Neutrophil (primary cell): ENCODE measurements around the gene AKNA.

Experiments used
- H3K27ac ChIP-seq: fragments of 200-600 bp; sonication (generic); 2 replicates; pipeline ENCODE4 v1.5.1; 2016; ENCODE audit warnings: mild to moderate bottlenecking, moderate library complexity
- H3K27me3 ChIP-seq: fragments of 200-600 bp; sonication (generic); 2 replicates; pipeline ENCODE4 v1.6.0; 2016; ENCODE audit warnings: mild to moderate bottlenecking
- H3K36me3 ChIP-seq: fragments of 200-600 bp; sonication (generic); 2 replicates; pipeline ENCODE4 v1.5.1; 2017
- H3K4me1 ChIP-seq, 2 experiments: fragments of 200-600 bp in 1 of 2; sonication (generic) in 1 of 2; 1 replicate in 1 of 2; 2 replicates in 1 of 2; pipeline versions ENCODE4 v1.5.1 to v1.6.1; 2013 to 2016; ENCODE audit warnings: low read depth in 1 of 2, low read length in 1 of 2, mild to moderate bottlenecking in 1 of 2, moderate library complexity in 1 of 2; ENCODE audit not compliant: control insufficient read depth in 1 of 2, insufficient read depth in 1 of 2
- H3K4me3 ChIP-seq, 2 experiments: fragments of 200-600 bp in 1 of 2; sonication (generic) in 1 of 2; 1 replicate in 1 of 2; 2 replicates in 1 of 2; pipeline ENCODE4 v1.5.1; 2013 to 2016; ENCODE audit warnings: low read depth in 1 of 2, low read length in 1 of 2, mild to moderate bottlenecking in 1 of 2, moderate library complexity in 1 of 2
- H3K9me3 ChIP-seq: fragments of 200-600 bp; sonication (generic); 2 replicates; pipeline ENCODE4 v1.5.1; 2016
- CTCF ChIP-seq: fragments of 200-600 bp; sonication (generic); IDR thresholded peaks from 2 replicates; pipeline ENCODE4 v1.5.1; 2016; ENCODE audit warnings: antibody characterized with exemption

The AKNA gene, protein sequence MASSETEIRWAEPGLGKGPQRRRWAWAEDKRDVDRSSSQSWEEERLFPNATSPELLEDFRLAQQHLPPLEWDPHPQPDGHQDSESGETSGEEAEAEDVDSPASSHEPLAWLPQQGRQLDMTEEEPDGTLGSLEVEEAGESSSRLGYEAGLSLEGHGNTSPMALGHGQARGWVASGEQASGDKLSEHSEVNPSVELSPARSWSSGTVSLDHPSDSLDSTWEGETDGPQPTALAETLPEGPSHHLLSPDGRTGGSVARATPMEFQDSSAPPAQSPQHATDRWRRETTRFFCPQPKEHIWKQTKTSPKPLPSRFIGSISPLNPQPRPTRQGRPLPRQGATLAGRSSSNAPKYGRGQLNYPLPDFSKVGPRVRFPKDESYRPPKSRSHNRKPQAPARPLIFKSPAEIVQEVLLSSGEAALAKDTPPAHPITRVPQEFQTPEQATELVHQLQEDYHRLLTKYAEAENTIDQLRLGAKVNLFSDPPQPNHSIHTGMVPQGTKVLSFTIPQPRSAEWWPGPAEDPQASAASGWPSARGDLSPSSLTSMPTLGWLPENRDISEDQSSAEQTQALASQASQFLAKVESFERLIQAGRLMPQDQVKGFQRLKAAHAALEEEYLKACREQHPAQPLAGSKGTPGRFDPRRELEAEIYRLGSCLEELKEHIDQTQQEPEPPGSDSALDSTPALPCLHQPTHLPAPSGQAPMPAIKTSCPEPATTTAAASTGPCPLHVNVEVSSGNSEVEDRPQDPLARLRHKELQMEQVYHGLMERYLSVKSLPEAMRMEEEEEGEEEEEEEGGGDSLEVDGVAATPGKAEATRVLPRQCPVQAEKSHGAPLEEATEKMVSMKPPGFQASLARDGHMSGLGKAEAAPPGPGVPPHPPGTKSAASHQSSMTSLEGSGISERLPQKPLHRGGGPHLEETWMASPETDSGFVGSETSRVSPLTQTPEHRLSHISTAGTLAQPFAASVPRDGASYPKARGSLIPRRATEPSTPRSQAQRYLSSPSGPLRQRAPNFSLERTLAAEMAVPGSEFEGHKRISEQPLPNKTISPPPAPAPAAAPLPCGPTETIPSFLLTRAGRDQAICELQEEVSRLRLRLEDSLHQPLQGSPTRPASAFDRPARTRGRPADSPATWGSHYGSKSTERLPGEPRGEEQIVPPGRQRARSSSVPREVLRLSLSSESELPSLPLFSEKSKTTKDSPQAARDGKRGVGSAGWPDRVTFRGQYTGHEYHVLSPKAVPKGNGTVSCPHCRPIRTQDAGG (N-terminal part only)

DNA sequence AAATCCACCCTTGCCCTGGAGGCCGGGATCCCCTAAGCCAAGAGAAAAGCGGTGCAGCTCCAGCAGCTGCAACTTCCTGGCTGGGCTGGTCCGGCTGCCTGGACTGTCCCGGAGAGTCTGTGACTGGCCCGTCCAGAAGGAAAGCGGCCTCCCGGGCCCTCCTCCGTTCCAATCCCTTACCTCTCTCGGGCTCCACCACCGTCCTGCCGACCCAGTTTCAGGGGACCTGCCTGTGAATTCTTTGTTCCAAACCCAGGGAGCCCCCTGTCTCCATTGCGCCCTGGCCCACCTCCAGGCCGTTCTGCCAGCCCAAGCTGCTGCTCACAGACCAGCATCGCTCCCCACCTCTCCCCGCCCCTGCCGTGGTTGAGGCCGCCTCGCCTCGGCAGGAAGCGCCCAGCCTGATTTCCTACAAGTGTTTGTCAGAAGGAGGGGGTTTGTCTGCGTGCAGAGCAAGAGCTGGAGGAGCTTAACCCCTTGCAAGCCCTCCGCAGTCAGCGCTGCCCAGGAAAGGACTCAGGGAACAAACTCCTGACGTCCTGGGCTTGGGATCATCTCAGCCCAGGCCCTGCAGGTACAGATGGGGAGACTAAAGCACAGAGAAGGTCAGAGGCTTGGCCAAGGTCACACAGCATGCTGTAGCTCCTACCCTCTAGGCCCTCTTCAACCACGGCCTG lies at the start of gene AKNA:
AKNA (minus strand) TSS at position 303 of the 677 bp plus-strand sequence. CDS start 6,649 bp downstream, outside the sequence.
- Histone ChIP-seq H3K36me3 (peaks cover 46% of the 10 kb centered on the region), H3K27ac (peak within 1 kb of the TSS; percentile 98), H3K9me3 (no peaks in the 10 kb centered on the region), H3K27me3 (no peaks in the 10 kb centered on the region), H3K4me1 (peaks cover 73 to 92% of the 10 kb centered on the region in 2 experiments), H3K4me3 (peak within 1 kb of the TSS; percentile 77 to 80)
- no peak for TF ChIP-seq CTCF

- no peak for TF ChIP-seq CTCF
- Histone ChIP-seq H3K9me3 (no peaks in the 10 kb centered on the region), H3K27ac (no peak overlapping the region), H3K4me3 (no peak overlapping the region), H3K27me3 (peaks cover 7% of the 10 kb centered on the region), H3K4me1 (no peaks in the 10 kb centered on the region), H3K36me3 (no peaks in the 10 kb centered on the region)
Observed at GRCh38 chr9:114437401-114437893, 49.7 kb upstream of the AKNA start.

DNA sequence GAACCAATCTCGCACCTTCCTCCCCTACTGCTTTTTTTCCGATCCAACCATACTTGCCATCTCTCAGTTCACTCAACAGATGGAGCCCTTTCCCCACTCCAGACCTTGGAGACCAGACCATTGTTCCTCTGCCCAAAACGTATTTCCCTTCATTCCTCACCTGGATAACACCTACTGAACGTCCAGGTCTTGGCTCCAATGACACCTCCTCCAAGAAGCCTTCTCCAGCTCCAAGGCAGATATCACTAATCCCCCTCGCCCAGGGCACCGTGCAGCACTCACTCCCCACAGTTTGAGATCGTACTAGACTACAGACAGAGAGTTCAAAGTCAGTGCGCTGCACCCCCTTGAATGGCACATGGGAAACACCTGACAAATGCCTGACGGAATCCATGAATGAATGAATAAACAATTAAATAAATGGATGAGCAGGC lies 47.1 kb upstream of the AKNA start:
- H3K27ac ChIP-seq: no peak overlapping the region
- H3K36me3 ChIP-seq: no peaks in the 10 kb centered on the region
- TF ChIP-seq CTCF: no peak
- H3K9me3 ChIP-seq: no peaks in the 10 kb centered on the region
- peaks cover 7% of the 10 kb centered on the region for H3K27me3 ChIP-seq
- no peak overlapping the region for H3K4me3 ChIP-seq
- no peaks in the 10 kb centered on the region for H3K4me1 ChIP-seq

- no peak overlapping the region for H3K27ac ChIP-seq
- no peaks in the 10 kb centered on the region for H3K9me3 ChIP-seq
- H3K4me3 ChIP-seq: no peak overlapping the region
- no peak for TF ChIP-seq CTCF
- peaks cover 7% of the 10 kb centered on the region for H3K27me3 ChIP-seq
- H3K4me1 ChIP-seq: no peaks in the 10 kb centered on the region
- no peaks in the 10 kb centered on the region for H3K36me3 ChIP-seq
Observed at GRCh38 chr9:114433720-114434255, 46.0 kb upstream of the AKNA start.
